Hematopoietic multipotent progenitor cell treated with erythropoietin and hydrocortisone succinate and interleukin-3 and kit ligand, for 6 days (in vitro differentiated cells): ENCODE data around the gene ZNF582.
A peak's percentile ranks its signal among the peaks of the same experiment; 100 is the strongest.

Experiments
- DNase-seq: peaks from one replicate; pipeline ENCODE4 v3.0.0-alpha.2; 2015

Gene ZNF582

GRCh38 chr19:56393119-56394012 lies at the start of gene ZNF582:
TSS of gene ZNF582 (minus strand) at chr19:56393534. CDS start at chr19:56391752, 1,782 bp downstream.
- peak; percentile 99 for DNase-seq

DNA sequence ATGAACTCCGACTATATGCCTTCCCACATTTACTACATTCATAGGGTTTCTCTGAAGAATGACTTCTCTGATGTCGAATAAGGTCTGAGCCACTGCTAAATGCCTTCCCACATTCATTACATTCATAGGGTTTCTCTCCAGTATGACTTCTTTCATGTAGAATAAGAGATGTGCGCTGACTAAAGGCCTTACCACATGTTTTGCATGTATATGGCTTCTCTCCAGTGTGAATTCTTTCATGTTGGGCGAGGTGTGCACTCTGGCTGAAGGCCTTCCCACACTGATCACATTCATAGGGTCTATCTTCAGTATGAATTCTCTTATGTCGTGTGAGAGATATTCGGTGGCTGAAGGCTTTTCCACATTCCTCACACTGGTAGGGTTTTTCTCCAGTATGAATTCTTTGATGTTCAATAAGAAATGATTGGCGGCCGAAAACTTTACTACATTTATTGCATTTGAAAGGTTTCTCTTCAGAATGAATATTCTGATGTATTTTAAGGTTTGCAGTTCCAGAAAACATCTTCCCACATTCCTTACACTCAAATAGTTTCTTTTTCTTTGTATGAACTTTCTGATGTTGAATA lies 48.0 kb upstream of the ZNF582 start:
- DNase-seq = no peak

DNA sequence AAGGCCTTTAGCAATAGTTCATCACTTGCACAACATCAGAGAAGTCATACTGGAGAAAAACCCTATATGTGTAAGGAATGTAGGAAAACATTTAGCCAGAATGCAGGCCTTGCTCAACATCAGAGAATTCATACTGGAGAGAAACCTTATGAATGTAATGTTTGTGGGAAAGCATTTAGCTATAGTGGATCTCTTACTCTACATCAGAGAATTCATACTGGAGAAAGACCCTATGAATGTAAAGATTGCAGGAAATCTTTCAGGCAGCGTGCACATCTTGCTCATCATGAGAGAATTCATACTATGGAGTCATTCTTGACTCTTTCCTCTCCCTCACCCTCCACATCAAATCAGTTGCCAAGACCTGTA lies 30.6 kb upstream of the ZNF582 start:
- DNase-seq = peak; percentile 17

DNA sequence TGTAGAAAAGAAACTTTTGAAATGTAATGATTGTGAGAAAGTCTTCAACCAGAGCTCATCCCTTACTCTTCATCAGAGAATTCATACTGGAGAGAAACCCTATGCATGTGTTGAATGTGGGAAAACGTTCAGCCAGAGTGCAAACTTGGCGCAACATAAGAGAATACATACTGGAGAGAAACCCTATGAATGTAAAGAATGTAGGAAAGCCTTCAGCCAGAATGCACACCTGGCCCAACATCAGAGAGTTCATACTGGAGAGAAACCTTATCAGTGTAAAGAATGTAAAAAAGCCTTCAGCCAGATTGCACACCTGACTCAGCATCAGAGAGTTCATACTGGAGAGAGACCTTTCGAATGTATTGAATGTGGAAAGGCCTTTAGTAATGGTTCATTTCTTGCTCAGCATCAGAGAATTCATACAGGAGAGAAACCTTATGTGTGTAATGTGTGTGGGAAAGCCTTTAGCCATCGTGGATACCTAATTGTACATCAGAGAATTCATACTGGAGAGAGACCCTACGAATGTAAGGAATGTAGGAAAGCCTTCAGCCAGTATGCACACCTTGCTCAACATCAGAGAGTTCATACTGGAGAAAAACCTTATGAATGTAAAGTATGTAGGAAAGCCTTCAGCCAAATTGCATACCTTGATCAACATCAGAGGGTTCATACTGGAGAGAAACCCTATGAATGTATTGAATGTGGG lies 30.1 kb upstream of the ZNF582 start:
- peak; percentile 6 for DNase-seq

GRCh38 chr19:56405062-56405461 lies 11.7 kb upstream of the ZNF582 start:
- DNase-seq = no peak

GRCh38 chr19:56404705-56405056 lies 11.3 kb upstream of the ZNF582 start:
- DNase-seq = peak; percentile 43

DNA sequence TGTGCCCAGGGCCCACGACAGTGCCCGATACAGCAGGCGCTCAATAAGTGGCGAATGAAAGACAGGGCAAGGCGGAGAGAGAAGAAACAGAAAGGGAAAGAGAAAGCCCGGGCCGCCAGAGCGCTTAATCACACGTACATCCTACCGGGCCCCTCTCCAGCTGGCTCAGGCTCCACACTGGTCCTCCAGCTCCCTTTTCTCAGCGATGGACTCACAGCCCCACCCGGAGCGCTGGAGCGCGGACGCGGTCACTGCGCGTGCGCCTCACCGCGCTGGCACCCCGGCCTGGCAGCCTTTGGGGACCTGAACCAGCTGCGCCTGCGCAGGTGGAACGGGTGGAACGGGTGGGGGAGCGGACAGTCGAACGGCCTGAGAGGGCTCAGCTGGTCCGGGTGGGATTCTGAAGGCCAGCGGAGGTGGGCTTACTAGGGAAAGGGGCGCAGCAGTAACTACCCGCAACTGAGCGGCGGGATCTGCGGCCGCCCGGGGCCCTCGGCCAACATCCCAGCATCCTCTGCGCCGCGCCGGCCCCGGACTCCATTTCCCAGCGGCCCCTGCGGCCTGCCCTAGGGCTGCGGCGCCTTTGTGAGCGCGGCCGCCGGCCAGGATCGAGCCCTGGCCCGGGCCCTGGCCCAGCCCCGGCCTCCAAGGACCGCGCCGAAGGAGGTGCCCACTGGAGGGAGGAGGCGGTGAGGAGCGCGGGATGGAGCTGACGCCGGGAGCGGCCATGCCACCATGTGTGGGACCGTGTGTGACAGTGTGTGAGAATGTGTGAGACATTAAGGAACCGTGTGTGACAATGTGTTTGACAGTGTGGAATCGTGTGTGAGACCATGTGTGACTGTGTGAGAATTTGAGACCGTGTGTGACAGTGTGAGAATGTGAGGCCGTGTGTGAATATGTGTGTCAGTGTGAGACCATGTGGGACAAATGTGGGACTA lies 10.7 kb upstream of the ZNF582 start, which contains the start of gene ZNF583:
Gene ZNF583, plus strand, starts transcription at position 569 of the 941 bp plus-strand sequence. CDS start 2,783 bp downstream, outside the sequence.
- DNase-seq = peak; percentile 94

GRCh38 chr19:56403261-56403660 lies 9.9 kb upstream of the ZNF582 start:
- DNase-seq = peak; percentile 16

- DNase-seq = peak; percentile 24
Measured at GRCh38 chr19:56400485-56400884, 7.2 kb upstream of the ZNF582 start.

DNA sequence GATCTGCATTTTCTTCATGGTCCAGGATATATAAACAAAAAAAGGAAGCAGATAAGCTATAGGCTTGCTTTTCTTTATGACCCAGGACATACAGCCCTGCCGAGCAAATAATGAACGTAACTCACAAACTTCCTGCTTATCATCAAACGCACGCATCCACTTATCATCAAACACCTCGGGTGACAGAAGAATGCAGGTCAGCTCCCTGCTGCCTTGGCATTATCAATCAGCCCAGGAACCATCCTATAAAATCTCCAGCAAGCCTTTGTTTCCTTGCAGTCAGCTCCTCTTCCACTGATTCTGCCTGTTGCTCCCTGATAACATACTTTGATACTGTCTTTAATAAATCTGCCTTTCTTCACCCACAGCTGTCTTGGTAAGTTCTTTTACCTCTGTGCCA lies 5.5 kb upstream of the ZNF582 start:
- DNase-seq = no peak

DNA sequence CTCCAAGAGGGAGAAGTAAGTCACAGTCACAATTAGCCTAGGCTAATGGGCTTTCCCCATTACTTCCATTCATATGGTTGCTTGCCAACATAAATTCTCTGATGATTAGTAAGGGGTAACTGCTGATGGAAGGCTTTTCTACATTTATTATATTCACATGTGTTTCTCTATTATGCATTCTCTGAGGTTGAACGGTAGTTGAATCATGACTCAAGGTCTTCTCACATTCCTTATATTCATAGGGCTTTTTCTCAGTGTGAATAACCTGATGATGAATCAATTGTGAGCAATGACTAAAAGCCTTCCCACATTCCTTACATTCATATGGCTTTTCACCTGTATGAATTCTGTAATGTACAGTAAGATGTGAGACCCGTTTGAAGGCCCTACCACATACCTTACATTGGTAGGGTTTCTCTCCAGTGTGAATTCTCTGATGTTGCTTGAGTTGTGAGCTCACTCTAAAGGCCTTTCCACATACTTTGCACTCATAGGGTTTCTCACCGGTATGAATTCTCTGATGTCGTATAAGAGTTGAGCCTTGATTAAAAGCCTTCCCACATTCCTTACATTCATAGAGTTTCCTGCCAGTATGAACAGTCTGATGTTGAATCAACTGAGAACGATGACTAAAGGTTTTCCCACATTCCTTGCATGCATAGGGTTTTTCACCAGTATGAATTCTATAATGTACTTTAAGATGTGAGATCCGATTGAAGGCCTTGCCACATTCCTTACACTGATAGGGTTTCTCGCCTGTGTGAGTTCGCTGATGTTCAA lies 9.3 kb downstream of the ZNF582 start:
- no peak for DNase-seq

DNA sequence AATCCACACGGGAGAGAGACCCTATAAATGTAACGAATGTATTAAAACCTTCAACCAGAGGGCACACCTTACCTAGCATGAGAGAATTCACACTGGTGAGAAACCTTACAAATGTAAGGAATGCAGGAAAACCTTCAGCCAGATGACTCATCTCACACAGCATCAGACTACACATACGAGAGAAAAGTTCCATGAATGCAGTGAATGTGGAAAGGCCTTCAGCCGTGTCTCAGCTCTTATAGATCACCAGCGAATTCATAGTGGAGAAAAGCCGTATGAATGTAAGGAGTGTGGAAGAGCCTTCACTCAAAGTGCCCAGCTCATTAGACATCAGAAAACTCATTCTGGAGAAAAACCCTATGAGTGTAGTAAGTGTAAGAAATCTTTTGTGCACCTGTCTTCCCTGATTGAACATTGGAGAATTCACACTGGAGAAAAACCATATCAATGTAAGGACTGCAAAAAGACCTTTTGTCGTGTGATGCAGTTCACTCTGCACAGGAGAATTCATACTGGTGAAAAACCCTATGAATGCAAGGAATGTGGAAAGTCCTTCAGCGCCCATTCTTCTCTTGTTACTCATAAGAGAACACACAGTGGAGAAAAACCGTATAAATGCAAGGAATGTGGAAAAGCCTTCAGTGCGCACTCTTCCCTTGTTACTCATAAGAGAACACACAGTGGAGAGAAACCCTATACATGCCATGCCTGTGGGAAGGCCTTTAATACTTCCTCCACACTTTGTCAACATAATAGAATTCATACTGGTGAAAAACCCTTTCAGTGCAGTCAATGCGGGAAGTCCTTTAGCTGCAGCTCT lies 16.0 kb downstream of the ZNF582 start:
- DNase-seq = no peak

DNA sequence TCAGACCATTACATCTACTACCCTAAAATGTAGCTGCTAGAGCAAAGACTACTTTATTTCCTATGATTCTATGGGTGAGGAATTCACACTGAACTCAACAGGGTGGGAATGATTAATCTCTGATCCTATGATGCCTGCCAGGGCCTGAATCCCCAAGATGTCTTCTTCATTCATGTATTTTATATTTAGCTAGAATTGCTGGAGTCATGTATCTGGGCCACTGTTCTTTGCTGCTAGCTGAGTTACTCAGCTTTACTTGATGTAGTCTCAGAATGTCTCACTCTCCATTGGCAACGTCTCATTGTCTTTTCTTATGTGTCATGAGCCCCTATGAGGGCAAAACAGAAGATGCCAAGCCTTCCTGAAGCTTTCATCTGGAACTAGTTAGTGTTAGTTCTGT lies 21.1 kb downstream of the ZNF582 start:
- no peak for DNase-seq

DNA sequence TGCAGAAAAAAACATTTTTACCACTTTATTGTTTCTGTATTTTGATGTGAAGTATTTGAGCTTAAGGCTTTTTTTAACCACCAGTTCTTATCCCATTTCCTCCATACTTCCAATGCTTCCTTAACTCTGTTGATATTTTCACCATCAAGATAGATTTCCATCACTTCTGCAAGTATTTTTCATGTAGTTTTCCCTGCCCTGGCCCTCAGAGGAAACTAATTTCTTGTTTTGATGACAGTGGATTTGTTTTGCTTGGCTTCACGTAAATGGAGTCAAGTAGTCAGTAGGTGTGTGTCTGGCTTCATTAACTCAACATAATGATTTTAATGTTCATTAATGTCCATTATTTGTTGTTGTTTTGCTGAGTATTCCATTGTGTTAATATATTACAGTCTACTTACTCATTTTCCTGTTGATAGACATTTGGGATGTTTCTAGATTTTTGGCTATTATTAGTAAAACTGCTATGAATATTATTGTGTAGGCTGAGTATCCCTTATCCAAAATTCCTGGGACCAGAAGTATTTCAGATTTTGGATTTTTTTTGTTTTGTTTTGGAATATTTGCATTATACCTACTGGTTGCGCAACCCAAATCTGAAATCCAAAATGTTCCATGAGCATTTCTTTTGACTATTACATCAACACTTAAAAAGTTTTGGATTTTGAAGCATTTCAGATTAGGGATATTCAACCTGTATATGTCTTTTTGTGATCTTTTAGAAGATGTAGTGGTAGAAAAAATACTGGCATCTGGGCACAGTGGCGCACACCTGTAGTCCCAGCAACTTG lies 23.3 kb downstream of the ZNF582 start:
- DNase-seq = no peak

DNA sequence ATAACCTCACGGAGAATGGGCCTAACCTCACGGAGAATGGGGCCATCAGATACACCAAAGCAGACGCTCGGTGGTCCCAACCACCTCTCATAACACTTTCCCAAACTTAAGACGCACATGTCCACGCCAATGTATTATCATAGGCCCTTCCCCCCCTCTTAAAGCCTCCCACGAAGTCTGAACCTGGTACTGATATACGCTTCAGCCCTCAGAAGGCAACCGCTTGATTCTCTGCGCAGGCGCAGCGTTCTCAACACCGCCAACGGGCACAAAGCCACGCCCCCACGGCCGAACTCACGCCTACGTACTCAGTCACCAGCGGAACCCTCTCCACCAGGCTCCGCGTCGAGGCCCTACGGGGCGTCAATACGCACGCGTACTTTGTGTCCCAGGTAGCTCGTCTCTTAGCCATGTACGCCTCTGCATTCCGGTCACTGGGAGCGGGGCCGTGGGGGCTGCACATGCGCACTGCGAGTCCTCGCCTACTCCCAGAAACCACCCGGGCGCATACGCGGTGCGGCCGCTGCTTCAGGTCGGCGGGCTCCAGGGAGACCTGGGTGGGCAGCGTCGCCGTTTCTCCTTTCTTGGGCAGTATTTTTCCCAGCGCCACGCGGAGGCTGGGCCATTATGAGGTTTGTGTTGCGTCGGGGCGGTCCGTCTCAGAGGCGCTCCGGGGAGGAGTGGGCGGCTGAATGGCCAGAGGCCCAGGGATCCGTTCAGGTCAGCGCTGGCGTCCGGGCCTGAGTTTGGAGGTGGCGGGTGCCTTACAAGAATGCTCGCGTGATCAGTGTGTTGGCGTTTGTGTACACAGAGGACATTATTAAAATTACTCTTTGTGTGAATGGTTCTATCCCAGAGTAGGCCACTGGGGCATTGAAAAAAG lies 25.3 kb downstream of the ZNF582 start:
- peak; percentile 95 for DNase-seq

DNA sequence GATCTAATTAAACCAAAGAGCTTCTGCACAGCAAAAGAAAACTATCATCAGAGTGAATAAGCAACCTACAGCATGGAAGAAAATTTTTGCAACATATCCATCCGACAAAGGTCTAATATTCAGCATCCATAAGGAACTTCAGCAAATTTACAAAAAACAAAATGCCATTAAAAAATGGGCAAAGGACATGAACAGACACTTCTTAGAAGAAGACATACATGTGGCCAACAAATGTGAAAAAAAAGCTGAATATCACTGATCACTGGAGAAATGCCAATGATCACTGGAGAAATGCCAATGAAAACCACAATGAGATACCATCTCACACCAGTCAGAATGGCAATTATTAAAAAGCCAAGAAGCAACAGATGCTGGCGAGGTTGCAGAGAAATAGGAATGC lies 32.5 kb downstream of the ZNF582 start:
- DNase-seq = no peak

- DNase-seq = no peak
Measured at GRCh38 chr19:56356944-56357343, 36.4 kb downstream of the ZNF582 start.

- no peak for DNase-seq
Measured at GRCh38 chr19:56355517-56355916, 37.8 kb downstream of the ZNF582 start.

- DNase-seq = no peak
Measured at GRCh38 chr19:56351208-56351607, 42.1 kb downstream of the ZNF582 start.
